GM19043 (cell line): ENCODE measurements around the gene ASAP3.
"Not testable (repeated sequence)": the region's sequence is repeated elsewhere in the genome, so short reads cannot be mapped to it uniquely, and the experiment has no call there.

Experiments used
- ATAC-seq: cut with Tn5 transposase; IDR thresholded peaks from one replicate; pipeline ENCODE4 v1.9.1; 2021; ENCODE audit warnings: low read depth; ENCODE audit not compliant: unreplicated experiment

Gene ASAP3

DNA sequence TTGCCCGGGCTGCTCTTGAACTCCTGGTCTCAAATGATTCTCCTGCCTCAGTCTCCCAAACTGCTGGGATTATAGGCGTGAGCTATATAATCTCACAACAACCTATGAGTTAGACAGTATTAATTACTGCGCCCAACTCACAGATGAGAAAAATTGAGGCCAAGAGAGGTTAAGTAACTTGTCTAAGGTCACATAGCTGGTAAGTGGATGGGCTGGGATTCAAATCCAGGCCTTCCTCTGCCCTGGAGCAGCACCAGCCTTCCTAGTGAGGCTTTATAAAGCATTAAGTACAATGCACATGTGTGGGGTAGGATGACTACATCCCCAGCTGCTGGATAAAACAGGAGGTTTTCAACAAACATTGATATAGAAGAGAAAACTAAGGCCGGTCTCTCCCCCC is 31.9 kb upstream of the ASAP3 start:
- ATAC-seq = no peak

DNA sequence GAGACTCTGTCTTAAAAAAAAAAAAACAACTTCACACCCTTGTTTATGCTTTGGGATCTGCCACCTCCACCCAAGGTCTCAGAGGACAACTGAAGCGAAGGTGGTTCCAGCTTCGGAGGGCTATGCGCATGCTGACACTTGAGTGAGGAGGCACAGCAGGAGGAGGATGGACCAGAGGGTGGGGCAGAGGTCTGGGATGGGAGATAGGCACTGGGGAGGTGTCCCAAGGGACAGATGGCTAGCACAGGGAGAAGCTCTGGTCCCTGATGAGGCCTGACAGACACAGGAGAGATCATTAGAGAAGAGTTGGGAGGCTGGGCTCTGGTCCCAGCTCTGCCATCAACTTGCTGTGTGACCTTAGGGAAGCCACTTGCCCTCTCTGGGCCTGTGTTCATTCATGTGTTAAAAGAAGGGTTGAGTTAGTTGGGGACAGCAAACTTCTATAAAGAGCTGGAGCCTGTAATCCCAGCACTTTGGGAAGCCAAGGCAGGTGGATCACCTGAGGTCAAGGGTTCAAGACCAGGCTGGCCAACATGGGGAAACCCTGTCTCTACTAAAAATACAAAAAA is 30.2 kb upstream of the ASAP3 start:
- ATAC-seq = no peak

GRCh38 chr1:23509896-23510295 is 25.9 kb upstream of the ASAP3 start:
- ATAC-seq = no peak

DNA sequence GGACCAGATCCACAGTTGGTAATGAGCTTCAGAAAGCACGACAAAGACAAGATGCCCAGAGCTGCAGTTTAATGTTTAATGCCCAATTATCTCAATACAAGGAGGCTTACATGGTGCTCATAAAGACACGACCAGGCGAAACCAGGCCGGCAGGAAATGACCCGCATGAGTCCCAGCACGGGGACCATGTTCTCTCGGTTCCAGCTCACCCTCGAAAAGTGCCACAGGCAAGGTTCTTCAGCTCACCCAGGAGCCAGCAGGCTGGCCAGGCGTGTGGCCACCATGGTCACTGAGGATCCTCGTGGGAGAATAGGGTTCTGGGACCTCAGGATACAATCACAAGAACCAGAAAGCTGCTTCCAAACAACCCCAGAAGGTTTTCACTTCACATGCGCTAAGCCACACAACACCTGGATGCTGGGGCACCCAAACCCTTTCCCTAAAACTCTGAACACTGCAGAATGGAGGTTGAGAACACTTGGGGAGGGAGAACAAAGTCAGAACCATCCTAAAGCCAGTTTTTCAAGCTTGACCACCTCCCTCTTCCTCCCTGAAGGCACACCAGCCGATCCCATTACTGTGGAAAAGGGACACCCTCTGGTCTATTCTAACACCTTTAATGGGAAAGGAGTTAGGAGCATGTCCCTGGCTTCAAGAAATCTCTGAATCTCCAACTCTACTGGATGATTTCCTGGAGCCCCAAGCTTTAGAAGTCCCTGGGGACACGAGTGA is 22.6 kb upstream of the ASAP3 start:
- no peak for ATAC-seq

DNA sequence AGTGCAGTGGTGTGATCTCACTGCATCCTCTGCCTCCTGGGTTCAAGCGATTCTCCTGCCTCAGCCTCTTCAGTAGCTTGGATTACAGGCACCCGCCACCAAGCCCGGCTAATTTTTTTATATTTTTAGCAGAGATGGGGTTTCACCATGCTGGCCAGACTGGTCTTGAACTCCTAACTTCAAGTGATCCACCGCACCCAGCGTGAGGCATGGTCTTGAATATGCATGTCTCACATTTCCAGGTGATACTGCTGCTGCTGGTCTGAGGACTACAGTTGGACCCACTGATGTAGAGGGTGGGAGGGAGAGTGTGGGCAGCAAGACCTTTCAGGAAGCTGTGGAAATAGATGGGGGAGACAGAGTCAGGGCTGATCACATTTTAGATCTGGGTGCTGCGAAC is 21.9 kb upstream of the ASAP3 start:
- ATAC-seq = no peak

- not testable (repeated sequence) for ATAC-seq
These were observed 20.2 kb upstream of the ASAP3 start for GRCh38 chr1:23504156-23504555.

GRCh38 chr1:23502951-23503350 is 19.0 kb upstream of the ASAP3 start:
- no peak for ATAC-seq

DNA sequence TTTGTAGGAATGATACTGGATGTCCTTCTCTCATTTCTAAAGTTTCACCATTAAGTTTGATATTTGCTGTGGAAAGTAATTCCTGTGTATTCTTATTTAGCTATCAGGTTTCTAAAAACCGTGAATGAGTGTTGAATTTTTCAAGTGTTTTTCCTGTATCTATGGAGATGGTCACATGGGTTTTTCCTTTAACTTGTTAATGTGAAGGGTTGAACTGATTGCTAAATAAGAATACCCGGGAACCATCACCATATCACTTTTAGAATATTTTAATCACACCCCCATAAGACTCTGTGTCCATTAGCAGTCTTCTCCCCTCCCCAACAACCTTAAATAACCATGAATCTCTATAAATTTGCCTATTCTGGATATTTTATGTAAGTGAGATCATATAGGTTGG is 16.5 kb upstream of the ASAP3 start:
- ATAC-seq = no peak

DNA sequence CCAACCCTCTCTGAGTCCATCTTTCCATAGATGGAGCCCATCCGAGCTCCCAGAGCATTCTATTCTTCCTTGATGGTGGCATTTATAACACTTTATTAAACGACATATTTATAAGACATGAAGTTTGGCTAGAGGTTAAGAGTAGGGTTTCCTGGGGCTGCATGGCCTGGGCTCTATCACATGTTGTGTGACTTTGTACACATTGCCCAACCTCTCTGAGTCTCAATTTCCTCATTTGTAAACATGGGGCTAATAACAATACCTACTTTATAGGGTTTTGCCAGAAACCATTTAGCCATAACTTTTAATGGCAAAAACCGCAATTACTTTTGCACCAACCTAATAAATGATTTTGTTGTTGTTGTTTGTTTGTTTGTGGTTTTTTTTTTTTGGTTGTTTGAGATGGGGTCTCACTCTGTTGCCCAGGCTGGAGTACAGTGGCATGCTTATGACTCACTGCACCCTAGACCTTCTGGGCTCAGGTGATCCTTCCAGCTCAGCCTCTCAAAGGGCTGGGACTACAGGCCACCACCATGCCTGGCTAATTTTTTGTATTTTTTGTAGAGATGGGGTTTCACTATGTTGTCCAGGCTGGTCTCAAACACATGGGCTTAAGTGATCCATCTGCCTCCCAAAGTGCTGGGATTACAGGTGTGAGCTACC is 13.9 kb upstream of the ASAP3 start:
- ATAC-seq = no peak

GRCh38 chr1:23496490-23497181 is 12.7 kb upstream of the ASAP3 start:
- ATAC-seq = no peak

- ATAC-seq = not testable (repeated sequence)
These were observed 10.9 kb upstream of the ASAP3 start for GRCh38 chr1:23494836-23495235.

DNA sequence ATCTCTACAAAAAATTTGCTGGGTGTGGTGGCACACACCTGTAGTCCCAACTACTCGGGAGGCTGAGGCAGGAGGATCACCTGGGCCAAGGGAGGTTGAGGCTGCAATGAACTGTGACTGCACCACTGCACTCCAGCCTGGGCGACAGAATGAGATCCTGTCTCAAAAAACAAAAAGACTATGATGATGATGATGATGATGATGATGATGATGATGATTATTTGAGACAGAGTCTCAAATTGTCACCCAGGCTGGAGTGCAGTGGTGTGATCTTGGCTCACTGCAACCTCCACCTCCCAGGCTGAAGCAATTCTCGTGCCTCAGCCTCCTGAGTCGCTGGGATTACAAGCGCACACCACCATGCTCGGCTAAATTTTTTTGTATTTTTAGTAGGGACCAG is 8.8 kb upstream of the ASAP3 start:
- ATAC-seq = not testable (repeated sequence)

DNA sequence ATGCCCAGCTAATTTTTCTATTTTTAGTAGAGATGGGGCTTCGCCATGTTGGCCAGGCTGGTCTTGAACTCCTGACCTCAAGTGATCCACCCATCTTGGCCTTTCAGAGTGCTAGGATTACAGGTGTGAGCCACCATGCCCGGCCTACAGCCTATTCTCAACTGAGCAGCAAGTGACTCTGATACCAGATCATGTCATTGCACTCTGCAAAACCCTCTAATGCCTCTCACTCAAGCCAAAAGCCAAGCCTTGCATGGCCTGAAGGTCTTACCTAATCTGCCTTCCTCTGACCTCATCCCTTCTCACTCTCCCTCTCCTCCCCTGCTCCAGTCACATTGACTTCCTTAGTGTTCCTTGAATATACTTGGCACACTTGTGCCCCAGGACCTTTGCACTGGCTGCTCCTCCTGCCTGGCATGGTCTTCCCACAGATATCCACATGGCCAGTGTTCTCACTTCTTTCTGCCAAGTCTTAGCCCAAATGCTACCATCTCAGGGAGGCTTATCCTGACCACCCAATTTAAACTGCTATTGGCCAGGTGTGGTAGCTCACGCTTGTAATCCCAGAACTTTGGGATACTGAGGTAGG is 8.2 kb upstream of the ASAP3 start:
- no peak for ATAC-seq

- no peak for ATAC-seq
These were observed 5.9 kb upstream of the ASAP3 start for GRCh38 chr1:23489842-23490241.

GRCh38 chr1:23485002-23485332 is 988 bp upstream of the ASAP3 start:
- no peak for ATAC-seq

GRCh38 chr1:23484253-23485001 is 448 bp upstream of the ASAP3 start:
- no peak for ATAC-seq

DNA sequence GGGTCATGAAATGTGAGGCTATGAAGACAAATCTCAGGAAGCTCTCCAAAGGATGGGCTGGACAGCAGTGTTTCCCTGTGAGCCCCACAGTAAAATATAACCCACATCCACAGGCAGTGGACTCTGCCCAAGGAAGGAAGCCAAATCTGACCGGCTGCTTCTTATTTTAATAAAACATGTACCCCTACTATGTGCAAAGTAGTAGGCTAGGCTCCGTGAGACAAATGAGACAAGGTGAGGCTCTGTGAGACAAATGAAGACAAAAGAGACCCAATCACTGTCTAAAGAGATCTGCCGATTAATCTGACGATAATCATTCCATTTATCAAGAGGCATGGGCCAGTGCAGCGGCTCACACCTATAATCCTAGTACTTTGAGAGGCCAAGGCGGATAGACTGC is 2.1 kb downstream of the ASAP3 start:
- ATAC-seq = no peak

DNA sequence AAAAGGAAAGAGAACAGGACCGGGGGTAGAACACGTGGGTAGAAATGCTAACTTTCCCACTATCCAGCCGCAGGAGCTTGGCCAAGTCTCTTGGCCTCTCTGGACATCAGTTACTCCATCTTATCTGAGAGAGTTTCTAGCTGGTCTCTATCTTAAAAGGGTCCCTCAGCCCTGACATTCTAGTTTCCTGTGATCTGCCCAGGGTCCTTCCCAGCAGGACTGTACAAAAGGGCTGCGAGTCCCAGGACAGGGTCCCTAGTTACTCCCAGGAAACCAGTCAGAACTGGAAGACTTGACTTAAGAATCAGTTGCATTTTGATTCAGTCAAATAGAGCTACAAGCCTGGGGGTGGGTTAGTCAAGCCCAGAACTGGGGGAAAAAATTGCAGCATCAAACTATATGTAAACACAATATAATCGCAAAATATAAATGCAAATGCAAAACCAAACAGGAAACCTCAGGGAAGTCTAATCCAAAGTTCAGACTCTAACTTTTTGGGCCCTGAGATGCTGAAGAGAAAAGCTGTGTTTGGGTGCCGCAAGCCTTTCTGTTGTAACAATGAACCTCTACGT is 2.9 kb downstream of the ASAP3 start:
- ATAC-seq = no peak

DNA sequence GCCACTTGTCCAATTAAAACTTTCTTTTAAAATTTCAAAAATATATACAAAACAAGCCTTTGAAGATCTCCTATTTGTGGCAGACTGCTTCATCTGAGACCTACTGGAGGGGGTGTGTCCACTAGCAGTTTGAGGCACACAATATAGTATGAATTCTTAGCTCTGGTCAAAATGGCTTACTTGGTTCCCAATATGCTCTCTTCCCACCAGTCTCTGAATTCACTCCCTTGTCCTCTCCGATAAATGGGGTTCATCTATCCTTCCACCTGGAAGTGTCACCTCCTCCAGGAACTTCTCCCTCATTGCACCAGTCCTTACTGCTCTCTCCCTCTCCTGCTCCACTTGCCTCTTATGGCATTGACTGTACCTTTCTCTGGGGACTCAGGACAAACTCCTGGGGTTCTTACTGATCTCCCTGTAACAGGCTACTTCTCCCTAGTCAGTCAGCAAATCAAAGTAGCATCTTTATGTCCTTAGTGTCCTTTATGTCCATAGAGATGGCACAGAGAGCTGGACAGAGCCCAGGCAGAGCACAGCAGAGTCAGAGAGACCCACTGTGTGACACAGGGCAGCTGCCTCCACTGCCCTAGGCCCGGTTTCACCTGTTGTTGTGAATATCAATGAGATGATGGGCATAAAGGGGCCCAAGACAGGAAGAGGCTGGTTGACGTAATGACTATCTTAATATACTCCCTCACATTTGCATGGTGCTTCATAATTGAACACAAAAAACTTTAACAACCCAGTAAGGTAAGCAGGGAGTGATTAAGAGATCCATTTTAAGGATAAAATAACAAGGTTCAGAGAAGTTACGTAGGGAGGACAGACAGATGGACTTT is 3.6 kb downstream of the ASAP3 start:
- ATAC-seq = no peak

DNA sequence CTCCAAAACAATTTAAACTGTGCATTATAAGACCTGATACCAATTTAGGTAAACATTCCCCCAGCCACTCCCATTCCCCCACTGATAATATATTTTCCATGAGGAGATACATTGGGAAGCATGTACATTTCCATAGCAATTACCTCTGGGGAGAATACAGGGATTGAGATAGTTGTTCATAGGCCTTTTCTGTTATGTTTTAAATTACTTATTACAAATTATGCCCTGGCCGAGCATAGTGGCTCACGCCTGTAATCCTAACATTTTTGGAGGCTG is 4.4 kb downstream of the ASAP3 start:
- no peak for ATAC-seq
